Common myeloid progenitor, CD34-positive (primary cell): Measurements from ENCODE around the gene TNPO2.
A peak's percentile ranks its signal among the peaks of the same experiment; 100 is the strongest.

ENCODE experiments used
- CTCF ChIA-PET: fragments of 350-600 bp; sonication (Branson Sonifier 250); formaldehyde crosslinking; loops from one replicate; lab custom pipeline; 2021; ENCODE audit warnings: antibody characterized with exemption; lab: Charles Lee
- POLR2A ChIA-PET: fragments of 350-600 bp; sonication (Branson Sonifier 250); formaldehyde crosslinking; loops from one replicate; lab custom pipeline; 2021; ENCODE audit warnings: antibody characterized with exemption; lab: Charles Lee
- DNase-seq, 3 donors: peaks; one replicate each; pipeline versions ENCODE4 v3.0.0 to v3.0.0-alpha.2; 2013
- H3K27ac ChIP-seq, 2 experiments: 1 replicate in 1 of 2; 2 replicates in 1 of 2; pipeline ENCODE4 v1.7.0; 2013; ENCODE audit warnings: inconsistent platforms in 2 of 2, low read length in 2 of 2, mild to moderate bottlenecking in 2 of 2, low read depth in 1 of 2, moderate library complexity in 1 of 2; ENCODE audit not compliant: severe bottlenecking in 2 of 2, insufficient read depth in 1 of 2, poor library complexity in 1 of 2
- H3K27me3 ChIP-seq, 5 experiments: replicated peaks in 2 of 5; 1 replicate in 3 of 5; 2 replicates in 2 of 5; pipeline versions ENCODE4 v1.6.1 to v1.7.0; 2013; ENCODE audit warnings: low read length in 4 of 5, mild to moderate bottlenecking in 2 of 5, moderate library complexity in 2 of 5, inconsistent platforms in 1 of 5; ENCODE audit not compliant: insufficient read depth in 5 of 5, control insufficient read depth in 4 of 5
- H3K36me3 ChIP-seq, 4 experiments: 1 replicate in 2 of 4; 2 replicates in 2 of 4; pipeline versions ENCODE4 v1.6.1 to v1.7.0; 2013; ENCODE audit warnings: low read length in 3 of 4, control low read depth in 1 of 4, mild to moderate bottlenecking in 1 of 4; ENCODE audit not compliant: control insufficient read depth in 4 of 4, insufficient read depth in 4 of 4
- H3K4me1 ChIP-seq, 4 experiments: 1 replicate in 3 of 4; 2 replicates in 1 of 4; pipeline versions ENCODE4 v1.6.1 to v1.7.1; 2013; ENCODE audit warnings: low read length in 3 of 4, mild to moderate bottlenecking in 3 of 4, control low read depth in 1 of 4, inconsistent platforms in 1 of 4, moderate library complexity in 1 of 4; ENCODE audit not compliant: control insufficient read depth in 4 of 4, insufficient read depth in 4 of 4; ENCODE audit errors: control extremely low read depth in 1 of 4
- H3K4me3 ChIP-seq, 7 experiments: 1 replicate in 4 of 7; 2 replicates in 3 of 7; pipeline versions ENCODE4 v1.5.1 to v1.7.0; 2013; ENCODE audit warnings: mild to moderate bottlenecking in 7 of 7, low read length in 6 of 7, moderate library complexity in 6 of 7, inconsistent platforms in 2 of 7, low read depth in 2 of 7, control low read depth in 1 of 7; ENCODE audit not compliant: insufficient read depth in 4 of 7, control insufficient read depth in 1 of 7; ENCODE audit errors: extremely low read depth in 1 of 7
- H3K9me3 ChIP-seq, 5 experiments: 1 replicate in 4 of 5; 2 replicates in 1 of 5; pipeline versions ENCODE4 v1.6.1 to v1.7.1; 2013; ENCODE audit warnings: low read length in 4 of 5, mild to moderate bottlenecking in 2 of 5, inconsistent platforms in 1 of 5, low read depth in 1 of 5, moderate library complexity in 1 of 5; ENCODE audit not compliant: control insufficient read depth in 4 of 5, insufficient read depth in 2 of 5; ENCODE audit errors: control extremely low read depth in 1 of 5
- WGBS: methylation state at CpG from one replicate; pipeline ENCODE4 v1.1.5; 2013; ENCODE audit not compliant: insufficient coverage; 5-methylcytosine and 5-hydroxymethylcytosine counted together

The TNPO2 gene

DNA sequence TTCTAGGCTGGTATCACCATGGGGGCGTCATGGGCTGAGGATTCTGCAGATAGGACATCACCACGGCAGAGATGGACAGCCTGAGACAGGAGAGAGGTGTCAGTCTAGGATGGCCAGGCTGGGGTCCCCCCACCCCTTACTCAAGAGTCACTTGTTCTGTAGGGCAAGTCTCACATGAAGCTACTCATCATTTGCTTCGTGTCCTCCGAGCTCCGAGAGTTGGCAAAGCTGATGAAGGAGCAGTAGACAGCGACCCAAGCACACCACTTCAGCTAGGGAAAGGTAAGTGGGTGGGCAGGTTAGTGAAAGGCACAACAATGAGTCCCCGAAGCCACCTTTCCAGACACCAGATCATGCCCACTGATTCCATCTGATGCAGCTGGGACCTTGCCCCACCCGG lies 55.4 kb downstream of the TNPO2 start:
- WGBS, result 89% methylated on average over 8 of the region's 8 CpGs
- Histone ChIP-seq H3K27ac (peak overlapping the region; percentile 100), H3K4me3 (peak overlapping the region; percentile 83 to 98 (median 96)), H3K27me3 (no peaks in the 10 kb centered on the region), H3K4me1 (peaks cover 4 to 56% (median 49%) of the 10 kb centered on the region in 4 experiments), H3K36me3 (peaks cover 0 to 33% (median 22%) of the 10 kb centered on the region in 4 experiments), H3K9me3 (no peaks in the 10 kb centered on the region)
- DNase-seq, result no peak
- ChIA-PET CTCF (interaction anchor here (0.7 to 1.8 kb wide), 2 partner anchors 28 to 163 kb away, joined by 3 to 9 read pairs; no protein-coding TSS in a partner anchor), POLR2A (interaction anchor here (1.3 to 1.7 kb wide), 2 partner anchors 28 kb away, joined by 3 to 4 read pairs; partner anchors contain the start of gene FBXW9)

DNA sequence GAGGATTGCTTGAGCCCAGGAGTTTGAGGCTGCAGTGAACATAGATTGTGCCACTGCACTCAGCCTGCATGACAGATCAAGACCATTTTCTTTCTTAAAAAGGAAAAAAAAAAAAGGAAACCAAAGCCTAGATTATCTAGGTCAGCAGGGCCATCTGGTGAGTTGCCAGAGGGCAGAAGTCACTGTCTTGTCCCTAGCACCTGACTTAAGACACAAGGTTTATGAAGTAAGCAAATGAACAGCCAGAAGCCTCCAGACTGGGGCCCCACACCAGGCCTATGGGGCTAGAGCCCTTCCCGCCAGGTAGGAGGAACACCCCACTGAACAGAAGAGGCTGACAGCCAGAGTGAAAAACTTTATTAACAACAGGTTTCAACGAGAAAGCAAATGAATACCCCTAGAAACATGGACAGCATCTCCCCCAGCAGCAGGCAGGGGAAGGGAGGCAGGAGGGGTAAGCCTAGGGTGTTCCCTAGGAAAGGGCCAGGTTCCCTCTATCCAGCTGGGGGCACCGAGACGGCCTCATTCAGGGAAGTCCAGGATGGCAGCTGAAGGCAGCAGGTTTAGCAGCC lies 55.9 kb downstream of the TNPO2 start:
- Histone ChIP-seq H3K36me3 (peaks cover 0 to 35% (median 22%) of the 10 kb centered on the region in 4 experiments), H3K9me3 (no peaks in the 10 kb centered on the region), H3K27ac (no peak overlapping the region), H3K4me3 (peak overlapping the region in 4 of 7 experiments; percentile 93 to 98 (median 96)), H3K4me1 (peaks cover 4 to 56% (median 49%) of the 10 kb centered on the region in 4 experiments), H3K27me3 (no peaks in the 10 kb centered on the region)
- ChIA-PET CTCF (interaction anchor here (0.7 to 2.1 kb wide), 2 partner anchors 9 to 163 kb away, joined by 3 to 7 read pairs; no protein-coding TSS in a partner anchor), POLR2A (interaction anchor here (1.7 kb wide), 1 partner anchor 28 kb away, joined by 4 read pairs; no protein-coding TSS in a partner anchor)
- no peak for DNase-seq
- 91% methylated on average over 3 of the region's 4 CpGs for WGBS

DNA sequence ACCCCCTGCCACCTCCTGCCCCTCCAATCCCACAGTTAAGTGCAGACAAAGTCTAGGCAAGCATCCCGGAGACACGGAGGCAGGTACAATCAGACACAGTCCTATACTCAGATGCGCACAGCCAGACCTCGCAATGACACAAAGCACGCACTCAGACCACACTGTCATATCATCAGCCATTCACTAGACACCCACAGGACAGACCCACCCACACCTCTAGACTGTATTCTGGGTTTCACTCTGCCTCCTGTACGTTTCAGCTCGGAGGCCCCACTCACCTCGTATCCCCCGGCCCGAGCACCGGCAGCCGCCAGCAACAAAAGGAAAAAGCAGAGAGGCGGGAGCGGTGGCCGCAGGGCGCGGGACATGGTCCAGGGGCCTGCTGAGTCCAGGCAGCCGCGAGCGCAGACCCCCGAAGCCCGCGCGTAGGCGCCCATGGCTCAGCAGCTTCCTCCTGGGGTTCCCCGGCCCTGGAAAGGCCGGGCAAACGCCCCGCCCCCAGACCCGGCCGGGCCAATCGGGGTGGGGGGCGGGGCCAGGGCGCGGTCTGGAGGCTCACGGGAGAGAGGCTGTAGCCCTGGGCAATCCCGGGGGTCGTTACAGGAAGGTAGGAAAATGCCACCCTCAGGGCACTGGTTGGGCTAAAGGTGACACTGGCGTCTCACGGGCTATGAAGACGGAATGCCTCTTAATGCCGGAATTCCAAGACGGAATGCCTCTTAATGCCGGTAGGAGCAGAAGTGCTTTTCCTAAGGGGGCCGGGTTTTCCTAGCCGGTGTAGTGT lies 57.3 kb downstream of the TNPO2 start, which contains the start of the genes MAN2B1 and WDR83:
MAN2B1 (minus strand) TSS at position 478 of the 784 bp plus-strand sequence; CDS start at position 437, 41 bp downstream.
WDR83 (plus strand) TSS at position 543 of the 784 bp plus-strand sequence. CDS start 2,984 bp downstream, outside the sequence.
- Histone ChIP-seq H3K4me3 (peak within 1 kb of the TSS; percentile 55 to 95 (median 82)), H3K36me3 (peaks cover under 1 to 32% (median 20%) of the 10 kb centered on the region in 4 experiments), H3K9me3 (no peaks in the 10 kb centered on the region), H3K27me3 (no peaks in the 10 kb centered on the region), H3K27ac (peak within 1 kb of the TSS; percentile 68 to 88), H3K4me1 (peaks cover 4 to 56% (median 49%) of the 10 kb centered on the region in 4 experiments)
- peak; percentile 69 to 79 (median 76) for DNase-seq
- 1% methylated on average over 45 of the region's 46 CpGs for WGBS
- POLR2A ChIA-PET, result interaction anchor here (0.6 to 2.1 kb wide), 3 partner anchors 26 to 507 kb away, joined by 4 to 8 read pairs (median 5); no protein-coding TSS in a partner anchor
- CTCF ChIA-PET, result interaction anchor here (1.7 to 2.1 kb wide), 2 partner anchors 10 to 26 kb away, joined by 7 read pairs; no protein-coding TSS in a partner anchor

DNA sequence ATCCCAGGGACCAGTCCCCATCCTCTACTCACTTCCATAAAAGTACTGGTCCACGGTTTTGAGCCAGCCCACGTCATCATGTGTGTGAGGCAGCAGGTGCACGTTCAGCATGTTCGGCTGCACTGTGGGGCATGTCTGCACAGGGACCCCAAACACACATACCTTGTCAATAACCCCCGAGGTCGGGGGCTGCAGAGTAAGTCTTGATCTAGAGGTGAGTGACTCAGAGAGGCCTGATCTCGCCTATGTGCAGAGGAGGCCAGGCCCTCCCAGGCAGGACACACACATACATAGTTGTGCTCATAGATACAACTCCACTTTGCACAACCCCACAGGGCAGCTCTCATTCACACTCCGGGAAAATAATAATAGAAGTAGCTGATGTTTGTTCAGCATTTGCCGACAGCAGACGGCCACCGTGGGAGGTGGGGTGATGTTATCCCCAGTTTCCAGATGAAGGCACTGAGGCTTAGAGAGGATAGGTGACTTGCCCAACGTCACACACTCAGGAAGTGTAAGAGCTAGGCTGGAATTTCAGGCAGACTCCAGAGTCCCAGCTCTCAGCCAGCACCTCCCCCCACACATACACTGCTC lies 58.0 kb downstream of the TNPO2 start:
- peak overlapping the region; percentile 55 to 95 (median 82) for H3K4me3 ChIP-seq
- peak overlapping the region; percentile 68 to 88 for H3K27ac ChIP-seq
- ChIA-PET POLR2A (interaction anchor here (0.6 to 2.1 kb wide), 4 partner anchors 18 to 506 kb away, joined by 3 to 8 read pairs (median 4); no protein-coding TSS in a partner anchor), CTCF (interaction anchor here (0.9 to 2.1 kb wide), 3 partner anchors 8 to 26 kb away, joined by 4 to 7 read pairs (median 7); no protein-coding TSS in a partner anchor)
- peaks cover 4 to 55% (median 48%) of the 10 kb centered on the region in 4 experiments for H3K4me1 ChIP-seq
- H3K27me3 ChIP-seq, result no peaks in the 10 kb centered on the region
- DNase-seq, result peak in 2 of 3 donors; percentile 34 to 49
- H3K9me3 ChIP-seq, result no peaks in the 10 kb centered on the region
- 39% methylated on average over 11 of the region's 12 CpGs for WGBS
- H3K36me3 ChIP-seq, result peaks cover 7 to 38% (median 23%) of the 10 kb centered on the region in 4 experiments

DNA sequence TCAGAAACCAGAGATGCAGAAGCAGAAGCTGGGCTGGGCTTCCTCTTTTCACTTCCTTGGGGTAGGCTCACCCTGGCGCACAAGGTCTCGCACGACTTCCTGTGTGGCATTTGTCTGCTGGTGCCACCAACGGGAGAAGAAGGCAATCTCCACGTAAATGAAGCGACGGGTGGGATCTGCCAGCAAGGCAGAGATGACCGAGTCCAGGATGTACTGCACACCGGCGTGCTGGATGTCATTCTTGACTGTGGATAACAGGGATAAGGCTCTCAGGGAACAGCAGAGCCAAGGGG lies 58.5 kb downstream of the TNPO2 start:
- WGBS, result 6% methylated on average over 9 of the region's 10 CpGs
- ChIA-PET POLR2A (interaction anchor here (0.9 to 2.1 kb wide), 2 partner anchors 17 to 25 kb away, joined by 3 to 8 read pairs; no protein-coding TSS in a partner anchor), CTCF (interaction anchor here (0.9 to 1.7 kb wide), 2 partner anchors 9 to 25 kb away, joined by 4 to 7 read pairs; no protein-coding TSS in a partner anchor)
- peak overlapping the region in 6 of 7 experiments; percentile 79 to 95 (median 84) for H3K4me3 ChIP-seq
- H3K27ac ChIP-seq, result peak overlapping the region in 1 of 2 experiments; percentile 15
- no peaks in the 10 kb centered on the region for H3K27me3 ChIP-seq
- H3K4me1 ChIP-seq, result peaks cover 4 to 50% (median 43%) of the 10 kb centered on the region in 4 experiments
- H3K9me3 ChIP-seq, result no peaks in the 10 kb centered on the region
- peaks cover 7 to 41% (median 24%) of the 10 kb centered on the region in 4 experiments for H3K36me3 ChIP-seq
- DNase-seq, result peak; percentile 85 to 96 (median 94)
